ENCODE data around the gene CEACAM21.

The CEACAM21 gene

DNA sequence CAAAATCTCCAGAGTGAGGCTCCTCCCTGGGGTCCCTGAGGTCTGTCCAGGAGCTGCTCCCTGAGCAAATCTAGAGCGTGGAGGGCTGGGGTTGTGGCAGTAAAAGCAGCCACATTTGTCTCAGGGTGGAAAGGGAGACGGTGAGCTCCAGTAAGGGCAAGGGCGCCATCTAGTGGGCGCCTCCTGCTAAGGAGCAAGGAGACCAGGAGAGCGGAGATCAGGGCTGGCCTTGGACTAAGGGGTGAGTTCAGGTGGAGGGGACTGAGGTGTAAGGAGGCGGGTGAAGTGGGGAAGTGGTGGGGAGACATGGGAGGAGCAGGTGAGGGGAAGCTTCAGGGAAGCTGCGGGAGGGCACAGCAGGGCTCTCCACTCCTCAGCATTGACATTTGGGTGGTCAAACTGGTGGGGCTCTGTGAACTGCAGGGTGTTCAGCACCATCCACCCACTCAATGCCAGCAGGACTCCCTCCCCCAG lies 5.3 kb upstream of the CEACAM21 start (continued):
- peak; percentile 69 for TF ChIP-seq EGR2 (tag by site-specific recombination; IDR thresholded peaks at IDR 0.05; ENCODE audit: low read depth)
- TF ChIP-seq SP7 (tag by site-specific recombination; IDR thresholded peaks at IDR 0.05) = 0 out of 2 replicates have a peak, but pooled peaks have one; percentile 52
- TF ChIP-seq, protein P1, sequence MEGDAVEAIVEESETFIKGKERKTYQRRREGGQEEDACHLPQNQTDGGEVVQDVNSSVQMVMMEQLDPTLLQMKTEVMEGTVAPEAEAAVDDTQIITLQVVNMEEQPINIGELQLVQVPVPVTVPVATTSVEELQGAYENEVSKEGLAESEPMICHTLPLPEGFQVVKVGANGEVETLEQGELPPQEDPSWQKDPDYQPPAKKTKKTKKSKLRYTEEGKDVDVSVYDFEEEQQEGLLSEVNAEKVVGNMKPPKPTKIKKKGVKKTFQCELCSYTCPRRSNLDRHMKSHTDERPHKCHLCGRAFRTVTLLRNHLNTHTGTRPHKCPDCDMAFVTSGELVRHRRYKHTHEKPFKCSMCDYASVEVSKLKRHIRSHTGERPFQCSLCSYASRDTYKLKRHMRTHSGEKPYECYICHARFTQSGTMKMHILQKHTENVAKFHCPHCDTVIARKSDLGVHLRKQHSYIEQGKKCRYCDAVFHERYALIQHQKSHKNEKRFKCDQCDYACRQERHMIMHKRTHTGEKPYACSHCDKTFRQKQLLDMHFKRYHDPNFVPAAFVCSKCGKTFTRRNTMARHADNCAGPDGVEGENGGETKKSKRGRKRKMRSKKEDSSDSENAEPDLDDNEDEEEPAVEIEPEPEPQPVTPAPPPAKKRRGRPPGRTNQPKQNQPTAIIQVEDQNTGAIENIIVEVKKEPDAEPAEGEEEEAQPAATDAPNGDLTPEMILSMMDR (tag by site-specific recombination; IDR thresholded peaks at IDR 0.05) = peak; percentile 99
- peak; percentile 64; the same call in 1 of the 2 replicates for TF ChIP-seq ZNF391 (tag by site-specific recombination; IDR thresholded peaks at IDR 0.05; ENCODE audit: borderline replicate concordance, low read depth)
- peak; percentile 28; the same call in 1 of the 2 replicates for TF ChIP-seq ZIC2 (tag by site-specific recombination; IDR thresholded peaks at IDR 0.05)
- TF ChIP-seq YY2 (tag by site-specific recombination; IDR thresholded peaks at IDR 0.05) = 0 out of 2 replicates have a peak, but pooled peaks have one; percentile 34
- no peak for TF ChIP-seq ZNF585B (tag by site-specific recombination; IDR thresholded peaks at IDR 0.05)

DNA sequence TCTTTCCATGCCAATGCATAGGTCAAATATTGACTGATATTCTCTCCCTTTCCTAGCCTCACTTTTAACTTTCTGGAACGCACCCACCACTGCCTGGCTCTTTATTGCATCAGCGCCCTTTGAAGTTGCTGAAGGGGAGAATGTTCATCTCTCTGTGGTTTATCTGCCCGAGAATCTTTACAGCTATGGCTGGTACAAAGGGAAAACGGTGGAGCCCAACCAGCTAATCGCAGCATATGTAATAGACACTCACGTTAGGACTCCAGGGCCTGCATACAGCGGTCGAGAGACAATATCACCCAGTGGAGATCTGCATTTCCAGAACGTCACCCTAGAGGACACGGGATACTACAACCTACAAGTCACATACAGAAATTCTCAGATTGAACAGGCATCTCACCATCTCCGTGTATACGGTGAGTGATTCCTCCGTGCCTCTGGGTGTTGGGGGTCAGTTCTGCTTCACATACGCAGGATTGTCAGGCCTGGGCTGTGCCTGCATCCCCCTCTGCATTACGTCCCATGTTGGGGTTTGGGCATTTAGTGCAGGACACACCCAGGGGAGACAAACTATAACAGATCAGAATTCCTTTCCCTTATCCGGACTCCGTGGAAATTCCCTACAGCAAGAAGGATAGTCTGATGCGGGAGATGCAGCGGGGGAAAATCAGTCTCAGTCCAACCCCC lies 1.3 kb downstream of the CEACAM21 start:
- H3K9me3 ChIP-seq (ENCODE audit: control insufficient read depth, insufficient read depth, low read depth, low read length) = no peaks in the 10 kb centered on the region; the same call in 1 of the 2 replicates
- H3K27ac ChIP-seq (ENCODE audit: extremely low read depth, low read depth, low read length) = no peak overlapping the region
- no peak for TF ChIP-seq ZNF37A (tag by site-specific recombination; IDR thresholded peaks at IDR 0.05)
- TF ChIP-seq, protein P2, sequence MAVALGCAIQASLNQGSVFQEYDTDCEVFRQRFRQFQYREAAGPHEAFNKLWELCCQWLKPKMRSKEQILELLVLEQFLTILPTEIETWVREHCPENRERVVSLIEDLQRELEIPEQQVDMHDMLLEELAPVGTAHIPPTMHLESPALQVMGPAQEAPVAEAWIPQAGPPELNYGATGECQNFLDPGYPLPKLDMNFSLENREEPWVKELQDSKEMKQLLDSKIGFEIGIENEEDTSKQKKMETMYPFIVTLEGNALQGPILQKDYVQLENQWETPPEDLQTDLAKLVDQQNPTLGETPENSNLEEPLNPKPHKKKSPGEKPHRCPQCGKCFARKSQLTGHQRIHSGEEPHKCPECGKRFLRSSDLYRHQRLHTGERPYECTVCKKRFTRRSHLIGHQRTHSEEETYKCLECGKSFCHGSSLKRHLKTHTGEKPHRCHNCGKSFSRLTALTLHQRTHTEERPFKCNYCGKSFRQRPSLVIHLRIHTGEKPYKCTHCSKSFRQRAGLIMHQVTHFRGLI (tag by site-specific recombination; IDR thresholded peaks at IDR 0.05) = peak; percentile 70
- POLR2A ChIA-PET = no interaction called here
- no peak overlapping the region for H3K4me3 ChIP-seq (ENCODE audit: low read depth, low read length)
- no peaks in the 10 kb centered on the region for H3K4me1 ChIP-seq (ENCODE audit: control insufficient read depth, insufficient read depth, low read length)
- no peaks in the 10 kb centered on the region for H3K36me3 ChIP-seq (ENCODE audit: control insufficient read depth in 2 of 2, insufficient read depth in 1 of 2, low read length in 2 of 2)
- CTCF ChIA-PET = interaction anchor here (0.6 to 2.6 kb wide), 4 partner anchors 14 to 353 kb away, joined by 3 to 14 read pairs (median 6); no protein-coding TSS in a partner anchor

DNA sequence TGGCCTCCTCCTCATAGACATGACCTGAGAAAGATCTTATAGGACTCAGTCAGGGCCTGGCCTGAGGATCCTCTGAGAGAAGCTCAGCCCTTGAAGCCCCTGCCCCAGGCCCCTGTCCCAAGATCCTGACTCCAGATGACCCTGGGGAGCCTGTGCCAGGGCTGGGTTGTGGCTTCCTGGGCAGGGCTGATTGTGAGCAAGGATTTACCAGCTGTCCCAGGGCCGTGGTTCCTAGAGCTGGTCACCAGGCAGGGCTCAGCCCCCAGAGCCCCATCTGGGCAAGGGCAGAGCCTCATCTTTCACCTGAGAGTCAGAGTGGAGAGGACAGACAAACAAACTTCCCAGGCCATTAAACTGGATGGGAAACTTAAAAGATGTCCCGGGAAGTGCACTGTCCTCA lies 1.9 kb downstream of the CEACAM21 start:
- POLR2A ChIA-PET = no interaction called here
- Histone ChIP-seq H3K36me3 (ENCODE audit: control insufficient read depth in 2 of 2, insufficient read depth in 1 of 2, low read length in 2 of 2) (no peaks in the 10 kb centered on the region), H3K4me3 (ENCODE audit: low read depth, low read length) (no peak overlapping the region), H3K9me3 (ENCODE audit: control insufficient read depth, insufficient read depth, low read depth, low read length) (no peaks in the 10 kb centered on the region; the same call in 1 of the 2 replicates), H3K4me1 (ENCODE audit: control insufficient read depth, insufficient read depth, low read length) (no peaks in the 10 kb centered on the region), H3K27ac (ENCODE audit: extremely low read depth, low read depth, low read length) (no peak overlapping the region)
- CTCF ChIA-PET = interaction anchor here (0.6 to 6.9 kb wide), 8 partner anchors 8 to 352 kb away, joined by 3 to 38 read pairs (median 5); no protein-coding TSS in a partner anchor
- TF ChIP-seq, protein P3, sequence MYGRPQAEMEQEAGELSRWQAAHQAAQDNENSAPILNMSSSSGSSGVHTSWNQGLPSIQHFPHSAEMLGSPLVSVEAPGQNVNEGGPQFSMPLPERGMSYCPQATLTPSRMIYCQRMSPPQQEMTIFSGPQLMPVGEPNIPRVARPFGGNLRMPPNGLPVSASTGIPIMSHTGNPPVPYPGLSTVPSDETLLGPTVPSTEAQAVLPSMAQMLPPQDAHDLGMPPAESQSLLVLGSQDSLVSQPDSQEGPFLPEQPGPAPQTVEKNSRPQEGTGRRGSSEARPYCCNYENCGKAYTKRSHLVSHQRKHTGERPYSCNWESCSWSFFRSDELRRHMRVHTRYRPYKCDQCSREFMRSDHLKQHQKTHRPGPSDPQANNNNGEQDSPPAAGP (tag by site-specific recombination; IDR thresholded peaks at IDR 0.05) = no peak
- TF ChIP-seq SCRT1 (tag by site-specific recombination; IDR thresholded peaks at IDR 0.05; ENCODE audit: borderline replicate concordance) (no peak), REPIN1 (tag by site-specific recombination; IDR thresholded peaks at IDR 0.05; ENCODE audit: low read depth) (no peak), ZNF423 (tag by site-specific recombination; IDR thresholded peaks at IDR 0.05) (no peak), GLIS2 (tag by site-specific recombination; IDR thresholded peaks at IDR 0.05) (no peak), ZNF292 (tag by site-specific recombination; IDR thresholded peaks at IDR 0.05; ENCODE audit: borderline replicate concordance, low read depth) (no peak), SP2 (tag by site-specific recombination; IDR thresholded peaks at IDR 0.05) (no peak), ZFP37 (tag by site-specific recombination; IDR thresholded peaks at IDR 0.05) (no peak), ZNF529 (tag by site-specific recombination; IDR thresholded peaks at IDR 0.05; ENCODE audit: insufficient replicate concordance) (no peak), ZNF426 (tag by site-specific recombination; IDR thresholded peaks at IDR 0.05) (no peak), ZNF707 (tag by site-specific recombination; IDR thresholded peaks at IDR 0.05) (no peak), ZNF274 (IDR thresholded peaks at IDR 0.05; ENCODE audit: low read length) (no peak), ZNF274 (tag by site-specific recombination; IDR thresholded peaks at IDR 0.05; ENCODE audit: borderline replicate concordance) (no peak), ZNF211 (tag by site-specific recombination; IDR thresholded peaks at IDR 0.05; ENCODE audit: low read depth) (no peak), ZNF629 (tag by site-specific recombination; IDR thresholded peaks at IDR 0.05) (no peak)
- TF ChIP-seq, protein P4, sequence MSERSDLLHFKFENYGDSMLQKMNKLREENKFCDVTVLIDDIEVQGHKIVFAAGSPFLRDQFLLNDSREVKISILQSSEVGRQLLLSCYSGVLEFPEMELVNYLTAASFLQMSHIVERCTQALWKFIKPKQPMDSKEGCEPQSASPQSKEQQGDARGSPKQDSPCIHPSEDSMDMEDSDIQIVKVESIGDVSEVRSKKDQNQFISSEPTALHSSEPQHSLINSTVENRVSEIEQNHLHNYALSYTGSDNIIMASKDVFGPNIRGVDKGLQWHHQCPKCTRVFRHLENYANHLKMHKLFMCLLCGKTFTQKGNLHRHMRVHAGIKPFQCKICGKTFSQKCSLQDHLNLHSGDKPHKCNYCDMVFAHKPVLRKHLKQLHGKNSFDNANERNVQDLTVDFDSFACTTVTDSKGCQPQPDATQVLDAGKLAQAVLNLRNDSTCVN (tag by site-specific recombination; optimal IDR thresholded peaks at IDR 0.05) = no peak
- TF ChIP-seq, protein P5, sequence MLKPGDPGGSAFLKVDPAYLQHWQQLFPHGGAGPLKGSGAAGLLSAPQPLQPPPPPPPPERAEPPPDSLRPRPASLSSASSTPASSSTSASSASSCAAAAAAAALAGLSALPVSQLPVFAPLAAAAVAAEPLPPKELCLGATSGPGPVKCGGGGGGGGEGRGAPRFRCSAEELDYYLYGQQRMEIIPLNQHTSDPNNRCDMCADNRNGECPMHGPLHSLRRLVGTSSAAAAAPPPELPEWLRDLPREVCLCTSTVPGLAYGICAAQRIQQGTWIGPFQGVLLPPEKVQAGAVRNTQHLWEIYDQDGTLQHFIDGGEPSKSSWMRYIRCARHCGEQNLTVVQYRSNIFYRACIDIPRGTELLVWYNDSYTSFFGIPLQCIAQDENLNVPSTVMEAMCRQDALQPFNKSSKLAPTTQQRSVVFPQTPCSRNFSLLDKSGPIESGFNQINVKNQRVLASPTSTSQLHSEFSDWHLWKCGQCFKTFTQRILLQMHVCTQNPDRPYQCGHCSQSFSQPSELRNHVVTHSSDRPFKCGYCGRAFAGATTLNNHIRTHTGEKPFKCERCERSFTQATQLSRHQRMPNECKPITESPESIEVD (tag by site-specific recombination; IDR thresholded peaks at IDR 0.05) = no peak

Measured in HEK293 (cell line).